ENCODE data around the gene KCNJ12. TPM values are rescaled to one million over a fixed set of nuclear protein-coding genes. Genes with fewer than 3 reads are reported as not detected.
"Not testable (repeated sequence)": the region's sequence is repeated elsewhere in the genome, so short reads cannot be mapped to it uniquely, and the experiment has no call there.

The KCNJ12 gene
- polyA plus RNA-seq, 4 donors = 2.2 to 8.7 (median 4.8) TPM

DNA sequence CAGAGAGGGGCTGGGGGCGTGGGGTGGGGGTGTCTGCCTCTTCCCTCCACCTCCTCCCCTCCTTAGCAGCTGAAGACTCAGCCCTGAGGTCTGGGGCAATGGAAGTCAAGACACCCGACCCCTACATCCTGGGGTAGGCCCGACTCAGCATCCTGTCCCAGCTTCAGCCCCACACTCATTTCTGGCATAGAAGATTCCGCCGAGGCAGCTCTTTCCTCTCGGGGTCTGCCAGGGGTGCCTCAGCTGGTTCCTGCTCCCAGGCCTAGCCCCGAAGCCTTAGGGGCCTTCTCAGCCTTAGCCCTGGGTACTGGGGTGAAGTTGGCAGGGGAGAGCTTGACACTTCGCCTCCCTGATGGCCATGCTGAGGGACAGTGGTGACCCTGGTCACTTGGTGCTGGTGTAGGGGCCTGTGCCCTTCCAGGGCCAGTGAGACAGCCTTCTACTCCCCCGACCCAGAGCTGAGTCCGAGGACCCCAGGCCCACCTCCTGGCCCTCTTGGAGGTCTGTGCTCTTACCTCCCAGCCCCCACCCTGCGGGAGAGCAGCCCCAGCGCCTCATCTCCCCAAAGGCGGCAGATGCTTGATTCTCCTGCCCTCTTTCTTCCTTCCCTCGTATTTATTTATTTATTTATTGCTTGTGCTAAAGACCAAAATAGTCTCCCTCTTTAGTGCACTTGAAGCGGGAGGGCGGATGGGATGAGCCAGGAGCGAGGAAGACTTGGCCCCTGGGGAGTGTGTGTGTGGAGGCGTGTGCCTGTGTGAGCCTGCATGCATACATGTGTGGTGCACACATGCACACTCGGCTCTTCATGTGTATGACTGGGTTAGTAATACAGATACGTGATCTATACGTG is 42.5 kb downstream of the KCNJ12 start:
- DNase-seq (ENCODE audit: low read depth in 4 of 4, low spot score in 3 of 4) = no peak

DNA sequence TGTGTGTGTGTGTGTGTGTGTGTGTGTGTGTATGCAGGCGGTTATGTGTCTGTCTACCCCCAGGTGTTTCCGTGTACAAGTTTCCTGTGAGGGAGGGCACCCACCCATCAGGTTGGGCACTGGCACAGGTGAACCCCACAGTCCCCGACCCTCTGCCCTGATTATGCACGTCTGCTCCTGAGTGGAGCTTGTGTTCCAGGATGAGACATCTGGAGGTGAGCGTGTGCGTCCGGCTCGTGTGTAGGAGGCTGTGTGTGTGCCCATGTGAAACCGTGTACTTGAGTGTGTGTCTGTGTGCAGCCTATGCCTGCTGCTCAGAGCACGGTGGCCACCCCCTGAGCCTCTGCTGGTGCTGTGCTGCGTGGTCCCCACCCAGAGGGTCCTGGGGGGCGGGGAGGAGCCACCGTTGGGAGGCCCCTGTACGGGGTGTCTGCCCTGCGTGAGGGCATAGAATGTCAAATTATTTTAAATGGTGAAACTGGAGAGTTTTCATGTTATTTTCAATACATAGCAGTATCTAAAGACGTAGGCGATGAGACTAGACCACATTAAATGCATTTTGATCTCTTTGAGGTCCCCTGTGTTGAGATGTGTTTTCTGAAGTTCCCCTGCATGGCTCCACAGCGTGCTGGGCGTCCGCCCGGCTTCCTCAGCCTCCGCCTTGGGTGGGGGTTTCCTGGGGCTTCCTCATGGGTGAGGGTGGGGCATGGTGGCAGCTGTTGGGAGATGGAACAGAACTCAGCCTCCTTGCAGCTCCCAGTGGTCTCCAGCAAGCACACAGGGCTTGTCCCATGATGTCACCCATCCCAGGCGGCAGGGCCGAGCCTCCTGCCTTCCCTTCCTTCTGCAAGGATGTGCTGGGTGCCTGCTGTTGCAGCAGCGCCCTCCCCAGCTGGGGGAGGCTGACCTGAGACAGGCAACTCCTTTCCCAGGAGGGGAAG is 43.4 kb downstream of the KCNJ12 start:
- no peak for DNase-seq (ENCODE audit: low read depth in 4 of 4, low spot score in 3 of 4)

DNA sequence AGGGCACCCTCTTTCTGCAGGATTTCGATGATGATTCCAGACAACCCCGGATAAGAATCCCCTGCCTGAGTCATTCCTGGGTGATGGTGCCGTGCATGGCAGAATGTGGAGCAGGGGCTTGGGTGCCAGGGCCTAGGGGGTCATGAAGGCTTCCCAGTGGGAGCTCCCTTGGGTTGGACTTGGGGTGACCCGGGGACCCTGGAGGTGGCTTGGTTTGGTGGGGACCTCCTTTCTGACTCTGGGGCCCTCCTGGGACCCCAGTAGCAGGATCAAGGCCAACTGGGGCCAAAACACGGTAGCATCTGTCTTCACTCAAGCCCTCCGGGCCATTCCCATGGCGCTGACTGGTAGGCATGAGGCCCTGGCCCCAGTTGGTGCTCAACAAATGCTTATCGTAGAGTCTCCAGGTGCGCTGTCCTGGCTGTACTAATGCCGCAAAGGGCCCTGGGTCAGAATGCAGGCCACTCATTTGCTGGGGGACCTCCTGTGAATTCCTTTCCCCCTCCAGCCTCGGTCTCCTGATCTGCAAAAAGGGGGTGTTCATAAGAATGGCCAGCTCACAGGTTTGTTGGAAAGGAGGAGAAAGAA is 44.4 kb downstream of the KCNJ12 start:
- not testable (repeated sequence) for DNase-seq (ENCODE audit: low read depth in 4 of 4, low spot score in 3 of 4)

DNA sequence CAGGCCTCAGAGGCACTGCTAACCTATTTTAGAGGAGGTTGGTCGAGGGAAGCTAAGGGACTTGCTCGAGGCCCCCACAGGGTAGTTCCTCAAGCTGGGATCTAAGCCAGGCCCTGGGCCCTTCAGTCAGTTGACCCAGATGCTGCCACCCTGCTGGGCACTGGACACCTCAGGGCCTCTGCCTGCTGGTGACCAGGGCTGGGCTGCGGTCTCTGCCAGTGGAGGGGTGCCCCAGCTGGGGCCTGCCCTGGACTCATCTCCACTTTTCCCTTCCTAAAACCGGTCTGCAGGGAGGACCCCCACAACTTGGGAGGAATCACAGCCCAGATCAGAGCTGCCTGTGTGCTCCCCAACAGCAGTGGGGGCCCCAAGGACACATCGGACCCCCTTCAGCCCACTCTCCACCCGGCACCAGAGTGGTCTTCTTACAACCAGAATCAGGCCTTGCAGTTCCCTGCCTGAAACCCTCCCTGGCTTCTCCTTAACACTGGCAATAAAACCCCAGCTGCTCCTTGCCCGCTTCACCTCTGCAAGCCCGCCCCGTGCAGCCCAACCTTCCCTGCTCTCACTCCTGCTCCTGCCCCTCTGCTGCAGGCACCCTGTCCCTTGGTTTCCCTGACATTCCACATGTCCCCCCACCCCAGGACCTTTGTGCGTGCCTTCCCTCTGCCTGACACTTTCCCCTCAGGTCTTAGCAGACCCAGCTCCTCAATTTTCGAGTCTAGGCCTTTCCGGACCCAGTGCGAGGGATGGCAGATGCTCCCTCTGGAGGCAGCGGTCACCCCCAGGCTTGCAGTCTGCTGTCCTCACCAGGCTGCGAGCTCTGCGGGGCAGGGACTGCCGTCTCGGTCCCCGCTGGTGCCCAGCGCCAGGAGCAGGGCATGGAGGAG is 45.5 kb downstream of the KCNJ12 start:
- DNase-seq (ENCODE audit: low read depth in 4 of 4, low spot score in 3 of 4) = not testable (repeated sequence)

DNA sequence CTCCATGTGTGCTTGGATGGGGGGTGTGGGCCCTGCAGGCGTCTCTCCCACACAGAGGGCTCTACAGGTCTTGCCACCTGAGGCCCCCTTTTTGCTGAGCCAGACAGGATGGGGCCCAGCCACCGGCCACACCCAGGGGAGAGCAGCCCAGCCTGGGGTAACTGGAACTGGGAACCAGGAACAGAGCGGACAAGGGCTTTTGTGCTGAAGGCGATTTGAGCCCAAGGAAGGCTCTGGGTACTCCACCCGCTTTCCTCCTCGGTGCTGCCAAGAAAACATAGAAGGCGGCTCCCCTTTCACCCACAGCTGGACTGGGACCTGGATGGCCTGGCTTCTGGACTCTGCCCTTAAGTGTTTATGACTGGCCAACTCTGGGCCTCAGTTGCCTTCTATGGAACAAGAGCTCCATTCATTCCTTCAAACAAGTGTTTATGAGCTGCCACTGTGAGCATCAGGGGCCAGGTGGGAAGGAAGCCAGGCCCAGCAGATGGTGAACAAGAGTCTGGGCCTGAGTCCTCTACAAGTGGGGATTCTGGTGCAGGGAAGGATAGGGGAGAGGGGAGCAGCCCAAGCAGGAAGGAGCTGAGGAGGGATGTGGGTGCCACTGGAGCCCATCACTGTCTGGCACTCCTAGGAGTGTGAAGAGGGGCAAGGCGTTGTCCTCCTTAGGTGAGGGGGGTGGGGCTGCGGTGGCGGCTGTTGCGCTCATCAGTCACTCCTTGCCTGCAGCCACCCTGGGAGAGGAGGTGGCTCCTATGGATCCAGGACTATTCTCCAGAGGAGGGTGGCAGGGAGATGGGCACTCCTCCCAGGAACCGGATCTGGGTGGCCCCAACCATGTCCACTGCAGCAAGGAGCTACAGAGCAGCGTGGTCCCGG is 46.4 kb downstream of the KCNJ12 start:
- not testable (repeated sequence) for DNase-seq (ENCODE audit: low read depth in 4 of 4, low spot score in 3 of 4)

DNA sequence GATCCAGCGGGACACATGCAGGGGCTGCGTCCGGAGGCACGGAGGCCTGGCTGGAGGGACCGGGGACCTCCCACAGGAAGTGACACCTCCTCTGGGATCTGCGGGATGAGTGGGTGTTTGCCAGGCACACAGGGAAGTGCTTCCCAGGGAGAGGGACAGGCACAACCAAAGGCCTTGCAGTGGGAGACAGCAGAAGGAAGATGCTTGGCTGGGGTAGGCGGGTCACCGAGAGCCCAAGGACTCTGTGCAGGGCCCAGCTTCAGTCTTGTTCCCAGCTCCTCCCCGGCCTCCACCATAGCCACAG is 47.0 kb downstream of the KCNJ12 start:
- DNase-seq (ENCODE audit: low read depth in 4 of 4, low spot score in 3 of 4) = not testable (repeated sequence)

DNA sequence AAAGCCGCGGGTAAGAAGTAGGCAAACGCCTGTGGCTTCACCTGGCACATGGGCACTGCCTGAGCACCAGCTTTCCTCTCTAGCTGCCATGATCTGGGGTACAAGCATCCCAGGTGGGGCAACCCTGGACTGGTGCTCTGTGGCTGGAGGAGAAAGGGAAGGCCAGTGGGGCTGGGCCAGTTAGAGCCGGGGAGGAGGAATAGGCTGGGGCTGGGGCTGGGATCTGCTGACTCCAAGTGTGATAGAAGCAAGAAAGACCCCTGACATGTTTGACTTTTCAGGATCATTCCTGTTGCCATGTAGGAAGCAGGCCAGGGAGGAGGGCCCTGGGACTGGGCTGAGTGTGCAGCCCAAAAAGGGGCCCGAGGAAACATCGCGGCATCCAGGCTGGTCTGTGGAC is 48.5 kb downstream of the KCNJ12 start:
- not testable (repeated sequence) for DNase-seq (ENCODE audit: low read depth in 4 of 4, low spot score in 3 of 4)

DNA sequence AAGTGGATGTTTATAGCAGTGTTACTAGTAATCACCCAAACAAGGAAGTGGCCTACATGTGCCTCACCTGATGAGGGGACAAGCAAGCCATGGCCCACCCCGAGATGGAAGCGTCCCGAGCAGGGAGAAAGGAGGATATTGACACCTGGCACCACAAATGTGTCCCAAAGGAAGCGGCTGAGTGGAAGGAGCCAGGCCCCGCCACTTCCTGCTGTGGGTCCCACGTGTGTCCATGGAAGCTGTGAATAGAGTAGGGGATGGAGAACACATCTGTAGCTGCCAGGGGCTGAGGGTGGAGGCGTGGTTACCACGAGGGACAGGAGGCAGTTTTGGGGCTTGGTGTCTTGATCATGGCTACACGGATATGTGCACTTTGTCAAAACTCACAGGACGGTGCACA is 49.2 kb downstream of the KCNJ12 start:
- DNase-seq (ENCODE audit: low read depth in 4 of 4, low spot score in 3 of 4) = no peak

DNA sequence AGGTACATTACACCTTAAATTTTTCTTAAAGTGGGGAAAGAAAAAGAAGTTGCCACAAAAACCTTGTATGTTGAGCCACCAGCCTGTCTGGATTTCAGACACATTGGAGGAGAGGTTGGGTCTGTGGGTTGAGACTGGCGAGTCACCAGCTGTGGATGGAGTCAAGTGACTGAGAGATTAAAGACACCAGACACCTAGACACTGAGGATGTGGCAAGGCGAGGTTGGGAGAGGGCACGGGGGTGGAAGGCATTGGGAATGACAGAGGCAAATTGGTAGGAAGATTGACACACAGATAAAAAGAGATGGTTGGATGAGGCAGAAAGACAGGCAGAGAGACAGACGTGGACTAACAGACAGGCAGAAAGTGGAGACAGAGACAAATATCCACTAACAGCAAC is 49.6 kb downstream of the KCNJ12 start:
- no peak for DNase-seq (ENCODE audit: low read depth in 4 of 4, low spot score in 3 of 4)

DNA sequence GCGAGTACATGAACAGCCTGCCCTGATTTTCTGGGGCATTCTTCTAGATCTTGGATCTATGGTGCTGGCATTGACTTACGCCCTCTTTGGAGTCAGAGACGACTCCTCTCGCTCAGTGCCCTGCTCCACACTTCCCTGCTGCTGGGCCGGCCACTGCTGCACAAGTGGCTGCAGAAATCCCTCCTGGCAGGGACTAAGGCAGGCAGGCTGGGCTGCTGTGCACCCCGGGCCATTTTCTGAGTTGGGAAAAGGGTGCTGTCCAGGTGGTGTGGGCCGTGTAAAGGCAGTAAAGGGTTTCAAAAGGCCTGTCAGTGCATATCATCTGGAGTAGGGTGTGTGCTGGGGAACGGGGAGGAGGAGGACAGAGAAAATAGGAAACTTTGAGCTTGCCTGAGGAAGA is 50.1 kb downstream of the KCNJ12 start:
- DNase-seq (ENCODE audit: low read depth in 4 of 4, low spot score in 3 of 4) = not testable (repeated sequence)

DNA sequence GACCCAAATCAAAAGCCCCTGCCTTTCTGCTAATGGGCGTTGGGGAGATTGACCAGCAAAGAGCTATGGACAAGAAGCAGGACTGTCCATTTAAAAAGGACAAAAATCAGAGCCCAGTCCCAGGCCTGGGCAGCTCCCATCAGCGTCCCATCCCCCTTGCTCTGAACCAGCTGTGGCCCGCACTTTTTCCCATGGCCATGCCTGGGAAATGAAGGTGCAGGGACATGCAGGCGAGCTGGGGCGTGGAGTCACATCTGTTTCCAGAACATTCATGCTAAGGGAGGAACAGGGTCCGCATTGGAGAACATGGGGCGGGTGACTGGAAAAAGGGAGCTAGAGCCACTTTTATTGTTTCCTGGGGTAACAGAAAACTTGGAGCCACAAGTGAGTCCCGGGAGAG is 50.7 kb downstream of the KCNJ12 start:
- not testable (repeated sequence) for DNase-seq (ENCODE audit: low read depth in 4 of 4, low spot score in 3 of 4)

DNA sequence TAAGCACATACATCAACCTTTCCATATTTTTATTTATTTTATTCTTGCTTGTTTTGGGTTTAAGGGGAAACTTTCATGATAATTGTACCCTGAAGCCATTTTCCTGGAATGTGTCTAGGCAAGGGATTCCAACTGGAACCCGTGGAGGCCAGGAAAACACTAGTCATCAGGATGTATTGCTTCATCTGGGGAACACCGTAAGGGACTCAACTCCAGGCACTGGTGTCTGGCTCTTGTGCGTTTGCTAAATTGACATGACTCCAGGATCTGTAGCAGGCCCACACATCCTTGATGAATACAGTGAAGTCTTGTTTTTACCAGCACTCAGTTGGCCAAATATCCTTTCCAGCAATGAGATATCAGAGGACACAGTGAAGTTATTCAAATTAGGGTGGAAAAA is 51.6 kb downstream of the KCNJ12 start:
- DNase-seq (ENCODE audit: low read depth in 4 of 4, low spot score in 3 of 4) = not testable (repeated sequence)

DNA sequence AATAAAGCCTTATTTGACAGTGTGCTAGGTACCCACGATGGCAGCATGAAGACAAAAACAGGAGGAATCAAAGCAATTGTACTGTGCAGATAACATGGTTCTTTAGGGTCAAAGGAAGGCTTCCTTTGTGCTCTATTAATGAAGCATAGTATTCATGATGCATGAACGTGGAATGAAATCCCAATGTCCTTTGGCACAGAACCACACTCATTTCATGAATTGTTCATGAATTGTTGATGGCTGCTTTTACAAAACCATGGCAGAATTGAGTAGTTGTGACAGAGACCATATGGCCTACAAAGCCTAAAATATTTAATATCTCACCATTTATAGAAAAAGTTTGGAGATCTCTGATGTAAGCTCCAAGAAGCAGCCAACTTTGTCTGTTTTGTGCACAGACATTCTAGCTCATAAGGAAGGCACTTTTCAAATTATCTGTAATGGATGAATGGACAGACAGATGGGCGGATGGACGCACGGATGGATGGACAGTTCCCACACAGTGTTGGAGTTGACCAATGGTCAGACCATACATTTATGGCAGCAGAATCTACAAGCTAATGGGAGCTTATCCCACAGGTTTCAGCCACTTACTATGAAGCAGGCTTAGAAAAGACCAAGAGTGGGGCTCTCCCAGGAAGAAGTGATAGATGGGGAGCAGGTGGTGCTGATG is 52.7 kb downstream of the KCNJ12 start:
- not testable (repeated sequence) for DNase-seq (ENCODE audit: low read depth in 4 of 4, low spot score in 3 of 4)

DNA sequence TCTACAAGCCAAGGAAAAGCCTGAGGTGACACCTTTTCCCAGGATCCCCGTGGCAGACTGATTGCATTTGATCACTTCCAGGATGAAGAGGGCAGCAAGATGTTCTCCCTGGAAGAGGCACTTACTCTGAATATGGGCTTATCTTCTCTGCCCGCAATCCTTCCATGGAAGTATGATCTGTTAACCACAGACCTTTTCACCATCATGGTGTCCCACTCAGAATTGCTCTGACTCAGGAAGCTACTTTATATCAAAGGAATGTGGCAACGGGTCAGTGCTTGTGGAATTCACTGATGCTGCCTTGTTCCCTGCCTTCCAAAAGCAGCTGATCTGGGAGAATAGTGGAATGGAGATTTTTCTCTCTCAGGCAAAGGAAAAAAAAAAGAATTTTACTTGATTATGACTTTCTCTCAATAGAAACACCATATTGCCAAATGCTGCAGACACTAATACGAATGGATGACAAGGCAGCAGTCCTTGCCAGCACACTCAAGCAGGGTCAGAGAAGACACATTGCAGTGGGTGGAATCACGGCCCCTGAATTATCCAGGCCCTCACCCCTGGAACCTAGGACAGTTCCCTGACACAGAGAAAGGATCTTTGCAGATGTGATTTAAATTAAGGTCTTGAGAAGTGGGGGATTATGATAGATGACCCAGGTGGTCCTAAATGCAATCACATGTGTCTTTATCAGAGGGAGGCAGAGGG is 53.9 kb downstream of the KCNJ12 start:
- not testable (repeated sequence) for DNase-seq (ENCODE audit: low read depth in 4 of 4, low spot score in 3 of 4)

DNA sequence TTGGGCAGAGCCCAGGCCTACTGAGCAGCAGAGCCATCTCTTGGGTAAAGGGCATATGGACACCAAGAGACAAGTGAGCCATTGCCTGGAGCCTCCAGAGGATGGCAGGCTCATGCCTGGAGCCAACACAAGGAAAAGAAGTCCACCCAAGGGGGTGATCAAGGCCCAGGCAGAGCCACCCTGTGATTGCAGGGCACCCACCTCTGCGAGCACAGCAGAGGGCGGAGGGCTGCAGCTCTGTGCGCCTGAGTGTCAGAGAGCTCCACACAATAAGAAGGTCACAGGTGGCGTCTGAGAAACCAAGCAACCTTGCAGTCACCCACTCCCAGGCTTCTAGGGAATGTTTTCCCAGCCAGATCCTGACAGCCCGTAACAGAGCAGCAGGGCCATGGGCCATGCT is 57.8 kb downstream of the KCNJ12 start:
- not testable (repeated sequence) for DNase-seq (ENCODE audit: low read depth in 4 of 4, low spot score in 3 of 4)

DNA sequence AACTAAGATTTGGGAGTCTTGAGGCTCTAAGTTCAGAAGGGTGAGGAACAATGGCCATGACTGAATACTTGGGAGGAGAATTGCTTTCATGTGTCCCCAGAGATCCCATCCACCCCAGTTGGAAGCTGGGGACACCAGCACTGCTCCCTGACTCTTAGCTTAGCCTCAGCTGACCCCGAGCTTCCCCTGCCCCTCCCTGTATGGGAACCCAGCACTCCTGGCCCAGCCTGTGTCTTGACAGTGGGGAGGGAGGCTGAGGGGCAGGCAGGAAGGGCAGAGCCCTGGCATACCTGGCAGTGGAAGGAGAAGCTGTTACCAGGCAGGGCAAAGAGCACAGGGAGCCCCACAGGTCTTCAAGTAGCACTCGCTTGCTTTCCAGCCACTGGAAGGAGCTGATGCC is 58.8 kb downstream of the KCNJ12 start:
- DNase-seq (ENCODE audit: low read depth in 4 of 4, low spot score in 3 of 4) = not testable (repeated sequence)

DNA sequence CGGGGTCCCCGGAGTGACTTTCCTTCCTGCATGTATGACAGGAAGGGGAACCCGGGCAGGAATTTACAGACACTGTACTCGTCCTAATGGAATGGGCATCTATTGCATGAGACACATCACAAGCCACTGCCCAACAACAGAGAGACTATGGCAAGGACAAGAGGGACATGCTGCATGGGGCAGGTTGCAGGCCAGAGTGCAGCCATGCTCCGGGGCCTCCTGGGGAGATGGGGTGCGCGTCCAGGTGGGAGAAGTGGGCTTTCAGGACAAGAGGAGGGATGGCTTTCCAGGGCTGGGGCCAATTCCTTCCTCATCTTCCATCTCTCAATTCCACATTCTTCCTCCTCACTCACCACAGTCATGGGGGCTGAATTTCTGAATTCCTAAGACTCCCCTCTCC is 60.3 kb downstream of the KCNJ12 start:
- DNase-seq (ENCODE audit: low read depth in 4 of 4, low spot score in 3 of 4) = not testable (repeated sequence)
